Upper lobe of left lung (tissue), 4 donors: ENCODE data around the gene GRIK5.
A peak's percentile ranks its signal among the peaks of the same experiment; 100 is the strongest.

Experiments used
- EP300 ChIP-seq, 4 donors: sonication (generic); formaldehyde crosslinking; IDR thresholded peaks; one replicate each; pipeline ENCODE4 v1.5.1; 2017; ENCODE audit warnings: antibody characterized with exemption in 4 of 4, control low read depth in 2 of 4
- POLR2A ChIP-seq, 4 donors: fragments of 450-650 bp; IDR thresholded peaks; one replicate each; pipeline ENCODE4 v1.5.1; 2016 to 2017; ENCODE audit warnings: antibody characterized with exemption in 4 of 4, mild to moderate bottlenecking in 2 of 4
- POLR2AphosphoS5 ChIP-seq, 2 donors: sonication (generic); formaldehyde crosslinking; IDR thresholded peaks; one replicate each; pipeline ENCODE4 v1.5.1; 2017; ENCODE audit warnings: antibody characterized with exemption in 2 of 2
- TF ChIP-seq, protein P1 (sequence below), 6 experiments: fragments of 450-650 bp in 4 of 6; fragments of 200-600 bp in 2 of 6; sonication (generic) in 2 of 6; IDR thresholded peaks; one replicate each; pipeline ENCODE4 v1.5.1; 2016 to 2019; ENCODE audit warnings: antibody characterized with exemption in 6 of 6

DNA sequence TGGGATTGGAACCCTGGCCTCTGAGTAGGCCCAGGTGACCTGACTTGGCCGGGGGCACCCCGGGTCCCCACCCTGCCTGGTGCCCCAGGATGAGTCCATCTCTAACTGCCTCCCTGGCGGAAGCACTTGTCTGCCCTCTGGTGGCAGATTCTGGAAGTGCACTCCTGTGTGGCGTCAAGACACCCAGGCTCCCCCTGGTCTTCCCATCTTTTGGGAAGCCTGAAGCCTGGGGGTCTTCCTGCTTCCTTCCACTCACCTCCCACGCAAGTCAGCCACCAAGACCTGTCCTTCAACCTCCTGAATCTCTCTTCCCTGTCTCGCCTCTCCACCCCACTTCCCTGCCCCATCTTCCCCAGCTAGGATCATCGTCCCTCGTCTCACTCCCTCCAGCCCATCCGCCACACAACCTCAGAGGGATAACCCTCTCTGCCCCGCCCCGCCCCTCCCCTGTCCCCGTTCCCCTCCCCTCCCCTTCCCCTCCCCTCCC, 118.3 kb downstream of the GRIK5 start:
- TF ChIP-seq, protein P1, sequence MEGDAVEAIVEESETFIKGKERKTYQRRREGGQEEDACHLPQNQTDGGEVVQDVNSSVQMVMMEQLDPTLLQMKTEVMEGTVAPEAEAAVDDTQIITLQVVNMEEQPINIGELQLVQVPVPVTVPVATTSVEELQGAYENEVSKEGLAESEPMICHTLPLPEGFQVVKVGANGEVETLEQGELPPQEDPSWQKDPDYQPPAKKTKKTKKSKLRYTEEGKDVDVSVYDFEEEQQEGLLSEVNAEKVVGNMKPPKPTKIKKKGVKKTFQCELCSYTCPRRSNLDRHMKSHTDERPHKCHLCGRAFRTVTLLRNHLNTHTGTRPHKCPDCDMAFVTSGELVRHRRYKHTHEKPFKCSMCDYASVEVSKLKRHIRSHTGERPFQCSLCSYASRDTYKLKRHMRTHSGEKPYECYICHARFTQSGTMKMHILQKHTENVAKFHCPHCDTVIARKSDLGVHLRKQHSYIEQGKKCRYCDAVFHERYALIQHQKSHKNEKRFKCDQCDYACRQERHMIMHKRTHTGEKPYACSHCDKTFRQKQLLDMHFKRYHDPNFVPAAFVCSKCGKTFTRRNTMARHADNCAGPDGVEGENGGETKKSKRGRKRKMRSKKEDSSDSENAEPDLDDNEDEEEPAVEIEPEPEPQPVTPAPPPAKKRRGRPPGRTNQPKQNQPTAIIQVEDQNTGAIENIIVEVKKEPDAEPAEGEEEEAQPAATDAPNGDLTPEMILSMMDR (IDR thresholded peaks at IDR 0.05), result peak; percentile 93 to 98 (median 96)
- TF ChIP-seq POLR2A (IDR thresholded peaks at IDR 0.05), result no peak
- no peak for TF ChIP-seq POLR2AphosphoS5 (IDR thresholded peaks at IDR 0.05)
- TF ChIP-seq EP300 (IDR thresholded peaks at IDR 0.05), result no peak
